HG03469 (cell line): ENCODE results near the gene PCDHGB2.
"Not testable (repeated sequence)": the region's sequence is repeated elsewhere in the genome, so short reads cannot be mapped to it uniquely, and the experiment has no call there.

ENCODE experiments used
- ATAC-seq: cut with Tn5 transposase; IDR thresholded peaks from one replicate; pipeline ENCODE4 v1.9.1; 2021; ENCODE audit warnings: mild to moderate bottlenecking, moderate library complexity, moderate number of reproducible peaks; ENCODE audit not compliant: unreplicated experiment

PCDHGB2 gene

GRCh38 chr5:141349917-141350619 is 9.7 kb upstream of the PCDHGB2 start, which contains the start of gene PCDHGB1:
Gene PCDHGB1 (plus strand): TSS chr5:141350099. CDS start chr5:141350261, 162 bp downstream.
- ATAC-seq, result peak; percentile 60

GRCh38 chr5:141351591-141351990 is 8.2 kb upstream of the PCDHGB2 start:
- ATAC-seq, result no peak

- ATAC-seq, result no peak
Measured at GRCh38 chr5:141354900-141355469, 4.8 kb upstream of the PCDHGB2 start, which contains the start of gene PCDHGA4. Gene PCDHGA4 (plus strand): TSS chr5:141355021. CDS start chr5:141355108, 87 bp downstream.

- ATAC-seq, result no peak
Measured at GRCh38 chr5:141355641-141356040, 4.2 kb upstream of the PCDHGB2 start.

- no peak for ATAC-seq
Measured at GRCh38 chr5:141356133-141356532, 3.7 kb upstream of the PCDHGB2 start.

DNA sequence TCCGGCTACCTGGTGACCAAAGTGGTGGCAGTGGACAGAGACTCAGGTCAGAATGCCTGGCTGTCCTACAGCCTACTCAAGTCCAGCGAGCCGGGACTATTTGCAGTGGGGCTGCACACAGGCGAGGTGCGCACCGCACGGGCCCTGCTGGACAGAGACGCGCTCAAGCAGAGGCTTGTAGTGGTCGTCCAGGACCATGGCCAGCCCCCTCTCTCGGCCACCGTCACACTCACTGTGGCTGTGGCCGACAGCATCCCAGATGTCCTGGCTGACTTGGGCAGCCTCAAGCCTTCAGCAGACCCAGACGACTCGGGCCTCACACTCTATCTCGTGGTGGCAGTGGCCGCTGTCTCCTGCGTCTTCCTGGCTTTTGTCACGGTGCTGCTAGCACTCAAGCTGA is 2.8 kb upstream of the PCDHGB2 start:
- ATAC-seq, result no peak

DNA sequence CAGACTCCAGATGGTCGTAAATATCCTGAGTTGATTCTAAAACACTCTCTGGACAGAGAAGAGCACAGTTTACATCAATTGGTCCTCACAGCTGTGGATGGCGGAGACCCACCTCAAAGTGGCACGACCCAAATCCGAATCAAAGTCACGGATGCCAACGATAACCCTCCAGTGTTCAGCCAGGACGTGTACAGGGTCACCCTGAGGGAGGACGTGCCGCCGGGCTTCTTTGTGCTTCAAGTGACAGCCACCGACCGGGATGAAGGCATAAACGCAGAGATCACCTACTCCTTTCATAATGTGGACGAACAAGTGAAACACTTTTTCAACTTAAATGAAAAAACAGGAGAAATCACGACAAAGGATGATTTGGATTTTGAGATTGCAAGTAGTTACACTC is 891 bp downstream of the PCDHGB2 start:
- no peak for ATAC-seq

DNA sequence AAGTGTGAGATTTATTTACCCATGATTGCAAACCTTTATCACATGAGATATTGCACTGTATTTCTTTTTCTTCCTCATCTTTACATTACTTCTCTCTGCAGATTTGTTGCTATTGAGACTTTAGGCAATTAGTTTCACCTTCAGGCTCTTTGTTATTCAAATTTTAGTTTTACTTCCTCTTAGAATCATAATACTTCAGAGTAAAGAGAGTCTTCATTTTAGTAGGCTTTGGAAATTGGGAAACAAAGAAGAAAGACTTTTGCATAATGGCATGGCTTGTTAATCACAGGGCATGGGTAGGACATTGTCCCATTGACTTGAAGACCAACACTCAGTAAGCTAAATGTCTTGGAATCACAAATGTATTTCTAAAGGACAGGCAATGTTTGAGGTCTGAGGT is 2.9 kb downstream of the PCDHGB2 start:
- ATAC-seq, result no peak

GRCh38 chr5:141363952-141364660 is 4.3 kb downstream of the PCDHGB2 start, which contains the start of gene PCDHGA5:
Gene PCDHGA5 (plus strand): TSS chr5:141364162. CDS start chr5:141364331, 169 bp downstream.
- no peak for ATAC-seq

- no peak for ATAC-seq
Measured at GRCh38 chr5:141366016-141366896, 6.5 kb downstream of the PCDHGB2 start.

DNA sequence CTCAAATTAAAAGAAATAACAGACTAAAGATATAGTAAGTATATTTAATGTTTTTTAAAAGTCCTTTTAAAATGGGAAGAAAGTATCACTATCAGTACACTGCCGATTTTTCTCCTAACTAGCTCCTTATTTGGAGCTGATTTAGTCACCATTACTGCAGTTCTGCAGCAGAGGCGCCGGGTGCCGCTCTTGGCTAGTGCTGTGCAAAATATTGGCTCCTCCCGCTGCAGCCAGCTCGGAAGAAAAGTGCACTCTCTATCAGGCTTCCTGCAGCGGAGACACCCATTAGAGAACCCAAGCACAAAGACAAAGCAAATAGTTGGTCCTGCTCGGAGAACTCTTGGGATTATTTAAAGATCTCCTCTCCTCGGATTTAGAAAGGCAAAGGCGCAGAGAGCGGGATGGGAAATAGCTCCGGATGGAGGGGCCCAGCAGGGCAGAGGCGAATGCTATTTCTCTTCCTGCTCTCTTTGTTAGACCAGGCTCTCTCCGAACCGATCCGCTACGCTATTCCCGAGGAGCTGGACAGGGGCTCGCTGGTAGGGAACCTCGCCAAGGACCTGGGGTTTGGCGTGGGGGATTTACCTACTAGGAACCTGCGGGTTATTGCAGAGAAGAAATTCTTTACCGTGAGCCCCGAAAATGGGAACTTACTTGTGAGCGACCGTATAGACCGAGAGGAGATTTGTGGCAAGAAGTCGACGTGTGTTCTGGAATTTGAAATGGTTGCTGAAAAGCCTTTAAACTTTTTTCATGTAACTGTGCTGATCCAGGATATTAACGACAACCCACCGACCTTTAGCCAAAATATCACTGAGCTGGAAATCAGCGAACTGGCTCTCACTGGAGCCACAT is 10.4 kb downstream of the PCDHGB2 start, which contains the start of gene PCDHGB3:
PCDHGB3 (plus strand) TSS at position 249 of the 855 bp plus-strand sequence; CDS start at position 402, 153 bp downstream.
- peak; percentile 96 for ATAC-seq

DNA sequence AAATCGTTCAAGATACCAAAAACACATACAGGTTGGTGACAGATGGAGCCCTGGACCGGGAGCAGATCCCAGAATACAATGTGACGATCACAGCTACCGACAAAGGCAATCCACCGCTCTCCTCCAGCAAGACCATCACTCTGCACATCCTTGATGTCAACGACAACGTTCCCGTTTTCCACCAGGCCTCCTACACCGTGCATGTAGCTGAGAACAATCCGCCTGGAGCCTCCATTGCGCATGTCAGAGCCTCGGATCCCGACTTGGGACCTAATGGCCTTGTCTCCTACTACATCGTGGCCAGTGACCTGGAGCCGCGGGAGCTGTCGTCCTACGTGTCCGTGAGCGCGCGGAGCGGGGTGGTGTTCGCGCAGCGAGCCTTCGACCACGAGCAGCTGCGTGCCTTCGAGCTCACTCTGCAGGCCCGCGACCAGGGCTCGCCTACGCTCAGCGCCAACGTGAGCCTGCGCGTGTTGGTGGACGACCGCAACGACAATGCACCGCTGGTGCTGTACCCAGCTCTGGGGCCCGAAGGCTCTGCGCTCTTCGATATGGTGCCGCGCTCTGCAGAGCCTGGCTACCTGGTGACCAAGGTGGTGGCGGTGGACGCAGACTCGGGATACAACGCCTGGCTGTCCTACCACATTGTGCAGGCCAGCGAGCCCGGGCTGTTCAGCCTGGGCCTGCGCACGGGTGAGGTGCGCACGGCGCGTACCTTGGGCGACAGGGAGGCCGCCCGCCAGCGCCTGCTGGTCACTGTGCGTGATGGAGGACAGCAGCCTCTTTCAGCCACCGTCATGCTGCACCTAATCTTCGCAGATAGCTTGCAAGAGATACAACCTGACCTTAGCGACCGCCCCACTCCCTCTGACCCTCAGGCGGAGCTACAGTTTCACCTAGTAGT is 12.0 kb downstream of the PCDHGB2 start:
- ATAC-seq, result no peak

DNA sequence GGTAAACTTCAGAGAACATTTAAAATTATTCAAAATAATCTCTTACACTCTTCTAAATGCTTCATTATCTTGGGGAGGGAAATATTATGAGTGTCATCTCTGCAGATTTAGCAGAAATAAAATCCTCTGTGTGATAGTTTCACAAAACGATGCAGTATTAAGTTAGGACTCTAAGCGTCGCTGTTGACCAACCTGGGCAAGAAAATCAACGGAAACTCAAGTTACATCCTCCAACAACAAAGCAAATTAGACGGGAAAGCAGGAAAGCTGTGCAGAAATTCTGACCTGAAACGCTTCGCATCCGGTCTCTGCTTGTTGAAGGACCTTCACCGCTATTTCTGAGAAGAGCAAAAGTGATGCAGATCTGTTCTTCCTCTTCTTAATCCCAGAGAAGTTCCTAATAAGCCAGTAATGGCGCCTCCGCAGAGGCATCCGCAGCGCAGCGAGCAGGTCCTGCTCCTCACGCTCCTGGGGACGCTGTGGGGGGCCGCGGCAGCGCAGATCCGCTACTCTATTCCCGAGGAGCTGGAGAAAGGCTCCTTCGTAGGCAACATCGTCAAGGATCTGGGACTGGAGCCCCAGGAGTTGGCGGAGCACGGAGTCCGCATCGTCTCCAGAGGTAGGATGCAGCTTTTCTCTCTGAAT is 14.0 kb downstream of the PCDHGB2 start, which contains the start of gene PCDHGA6:
PCDHGA6 (plus strand) TSS at position 219 of the 645 bp plus-strand sequence; CDS start at position 412, 193 bp downstream.
- no peak for ATAC-seq

DNA sequence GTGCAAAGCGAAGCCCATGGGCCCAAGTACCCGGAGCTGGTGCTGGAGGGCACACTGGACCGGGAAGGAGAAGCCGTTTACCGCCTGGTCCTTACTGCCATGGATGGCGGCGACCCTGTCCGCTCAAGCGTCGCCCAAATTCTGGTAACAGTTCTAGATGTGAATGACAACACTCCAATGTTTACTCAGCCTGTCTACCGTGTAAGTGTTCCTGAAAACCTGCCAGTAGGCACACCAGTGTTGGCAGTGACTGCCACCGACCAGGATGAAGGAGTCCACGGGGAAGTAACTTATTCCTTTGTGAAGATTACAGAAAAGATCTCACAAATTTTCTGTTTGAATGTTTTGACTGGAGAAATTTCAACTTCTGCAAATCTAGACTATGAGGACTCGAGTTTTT is 14.8 kb downstream of the PCDHGB2 start:
- no peak for ATAC-seq

- ATAC-seq, result not testable (repeated sequence)
Measured at GRCh38 chr5:141375444-141376155, 15.8 kb downstream of the PCDHGB2 start.

- no peak for ATAC-seq
Measured at GRCh38 chr5:141382469-141383294, 22.9 kb downstream of the PCDHGB2 start, which contains the start of gene PCDHGA7. Gene PCDHGA7 (plus strand): TSS chr5:141382742. CDS start chr5:141382900, 158 bp downstream.
